Transverse colon (tissue), 4 donors: ENCODE measurements around the gene PPP1R15A. TPM values are rescaled to one million over a fixed set of nuclear protein-coding genes. Genes with fewer than 3 reads are reported as not detected.

ENCODE experiments used
- total RNA-seq, 4 donors: library from RNA; depleted of rRNA; stranded (reverse); fragments of >200 nt; gene quantifications; one replicate each; pipeline ENCODE4 v1.1.0, GENCODE V29; 2016

The PPP1R15A gene
- total RNA-seq, 4 donors from 2014 or later: 49.4 to 109 (median 69.5) TPM

Other genes starting within 250 kb of the PPP1R15A start
- gene DBP, start 235.0 kb upstream of the PPP1R15A start, total RNA-seq: 10 to 100 TPM in 3 of 4 donors, 1 to 10 TPM in 1; 8.7 to 13.8 (median 11.6) TPM
- gene CA11, start 226.2 kb upstream of the PPP1R15A start, total RNA-seq: 1 to 10 TPM in 2 of 4 donors, not detected in 2; 1.4 to 2.5 TPM
- 1 to 10 TPM in 1 of 4 donors, under 1 TPM in 1, not detected in 2; 0.41 to 1.1 TPM for gene NTN5, start 199.4 kb upstream of the PPP1R15A start, total RNA-seq
- gene FUT2, start 176.4 kb upstream of the PPP1R15A start, total RNA-seq: 10 to 100 TPM; 32.5 to 68.6 (median 55.1) TPM
- 1 to 10 TPM in 2 of 4 donors, under 1 TPM in 1, not detected in 1; 0.55 to 2.2 (median 1.6) TPM for gene MAMSTR, start 152.7 kb upstream of the PPP1R15A start, total RNA-seq
- 10 to 100 TPM in 2 of 4 donors, 1 to 10 TPM in 2; 3.0 to 11.1 (median 7.0) TPM for gene RASIP1, start 131.8 kb upstream of the PPP1R15A start, total RNA-seq
- gene IZUMO1, start 125.5 kb upstream of the PPP1R15A start, total RNA-seq: not detected
- gene FUT1, start 119.8 kb upstream of the PPP1R15A start, total RNA-seq: under 1 TPM; 0.27 to 1.00 (median 0.58) TPM
- not detected for gene FGF21, start 116.9 kb upstream of the PPP1R15A start, total RNA-seq
- 10 to 100 TPM; 32.4 to 51.5 (median 42.8) TPM for gene BCAT2, start 61.4 kb upstream of the PPP1R15A start, total RNA-seq
- 10 to 100 TPM in 1 of 4 donors, 1 to 10 TPM in 3; 3.5 to 15.1 (median 5.4) TPM for gene HSD17B14, start 35.9 kb upstream of the PPP1R15A start, total RNA-seq
- 10 to 100 TPM in 2 of 4 donors, 1 to 10 TPM in 2; 2.6 to 34.4 (median 10.3) TPM for gene PLEKHA4, start 3.8 kb upstream of the PPP1R15A start, total RNA-seq
- gene TULP2, start 26.3 kb downstream of the PPP1R15A start, total RNA-seq: not detected
- gene NUCB1, start 27.9 kb downstream of the PPP1R15A start, total RNA-seq: 100 to 1,000 TPM; 135 to 196 (median 174) TPM
- 1 to 10 TPM in 2 of 4 donors, not detected in 2; 3.4 to 4.9 TPM for gene DHDH, start 61.3 kb downstream of the PPP1R15A start, total RNA-seq
- gene BAX, start 82.5 kb downstream of the PPP1R15A start, total RNA-seq: 100 to 1,000 TPM in 2 of 4 donors, 10 to 100 TPM in 2; 74.5 to 152 (median 112) TPM
- gene FTL, start 92.9 kb downstream of the PPP1R15A start, total RNA-seq: 1,000 to 10,000 TPM; 3,057 to 3,935 (median 3,837) TPM
- 100 to 1,000 TPM in 1 of 4 donors, 10 to 100 TPM in 3; 31.8 to 107 (median 40.9) TPM for gene GYS1, start 120.9 kb downstream of the PPP1R15A start, total RNA-seq
- gene RUVBL2, start 121.5 kb downstream of the PPP1R15A start, total RNA-seq: 10 to 100 TPM; 48.6 to 66.9 (median 59.4) TPM
- 1 to 10 TPM in 1 of 4 donors, not detected in 3; 1.4 TPM for gene LHB, start 144.7 kb downstream of the PPP1R15A start, total RNA-seq
- not detected for gene CGB3, start 151.9 kb downstream of the PPP1R15A start, total RNA-seq
- gene CGB2, start 159.5 kb downstream of the PPP1R15A start, total RNA-seq: not detected
- gene CGB1, start 164.5 kb downstream of the PPP1R15A start, total RNA-seq: not detected
- gene CGB5, start 171.4 kb downstream of the PPP1R15A start, total RNA-seq: not detected
- not detected for gene CGB8, start 176.7 kb downstream of the PPP1R15A start, total RNA-seq
- gene CGB7, start 185.3 kb downstream of the PPP1R15A start, total RNA-seq: under 1 TPM in 1 of 4 donors, not detected in 3; 0.20 TPM
- gene NTF4, start 192.4 kb downstream of the PPP1R15A start, total RNA-seq: not detected
- gene KCNA7, start 200.3 kb downstream of the PPP1R15A start, total RNA-seq: under 1 TPM in 1 of 4 donors, not detected in 3; 0.14 TPM
- 100 to 1,000 TPM; 216 to 682 (median 292) TPM for gene SNRNP70, start 213.0 kb downstream of the PPP1R15A start, total RNA-seq
- gene LIN7B, start 241.9 kb downstream of the PPP1R15A start, total RNA-seq: 10 to 100 TPM; 14.2 to 92.8 (median 39.8) TPM
- gene C19orf73, start 246.7 kb downstream of the PPP1R15A start, total RNA-seq: 10 to 100 TPM in 1 of 4 donors, 1 to 10 TPM in 2, not detected in 1; 7.5 to 12.5 (median 8.2) TPM
- gene PPFIA3, start 247.1 kb downstream of the PPP1R15A start, total RNA-seq: 100 to 1,000 TPM in 1 of 4 donors, 10 to 100 TPM in 3; 18.6 to 106 (median 19.9) TPM